Measurements from ENCODE around the gene TMEM187. TPM values are rescaled to one million over a fixed set of nuclear protein-coding genes. Genes with fewer than 3 reads are reported as not detected.
A peak's percentile ranks its signal among the peaks of the same experiment; 100 is the strongest.

TMEM187 gene
- polyA plus RNA-seq, 1 experiment: 3.2 TPM

- Histone ChIP-seq H3K27me3 (ENCODE audit: control insufficient read depth, insufficient read depth, low read length) (peaks cover 2% of the 10 kb centered on the region), H3K4me3 (ENCODE audit: low read depth, low read length) (peak overlapping the region; percentile 62), H3K27ac (ENCODE audit: low read depth, low read length) (peak overlapping the region; percentile 77), H3K9me3 (ENCODE audit: control insufficient read depth, insufficient read depth, low read length) (no peaks in the 10 kb centered on the region)
- TF ChIP-seq CTCF (IDR thresholded peaks at IDR 0.05; ENCODE audit: low read depth, low read length): peak; percentile 29
- ChIA-PET POLR2A (interaction anchor here (0.6 to 0.8 kb wide), 3 partner anchors 18 to 162 kb away, joined by 3 to 4 read pairs (median 3); no protein-coding TSS in a partner anchor), CTCF (interaction anchor here (0.7 to 1.7 kb wide), 4 partner anchors 17 to 164 kb away, joined by 3 to 5 read pairs (median 4); partner anchors contain the start of genes PLXNB3 and RENBP)
- DNase-seq (ENCODE audit: low read depth, low spot score): peak; percentile 94
Measured at GRCh38 chrX:153927922-153928760, 44.4 kb upstream of the TMEM187 start.

- no peak for DNase-seq (ENCODE audit: low read depth, low spot score)
- no peak overlapping the region for H3K4me3 ChIP-seq (ENCODE audit: low read depth, low read length)
- POLR2A ChIA-PET: interaction anchor here (0.6 to 0.8 kb wide), 3 partner anchors 17 to 163 kb away, joined by 3 to 4 read pairs (median 3); no protein-coding TSS in a partner anchor
- no peak for TF ChIP-seq CTCF (IDR thresholded peaks at IDR 0.05; ENCODE audit: low read depth, low read length)
- peak overlapping the region; percentile 21 for H3K27ac ChIP-seq (ENCODE audit: low read depth, low read length)
- H3K9me3 ChIP-seq (ENCODE audit: control insufficient read depth, insufficient read depth, low read length): no peaks in the 10 kb centered on the region
- CTCF ChIA-PET: interaction anchor here (0.7 to 1.7 kb wide), 3 partner anchors 18 to 165 kb away, joined by 3 to 5 read pairs (median 4); partner anchors contain the start of gene PLXNB3
- peaks cover 2% of the 10 kb centered on the region for H3K27me3 ChIP-seq (ENCODE audit: control insufficient read depth, insufficient read depth, low read length)
Measured at GRCh38 chrX:153928846-153929245, 43.7 kb upstream of the TMEM187 start.

GRCh38 chrX:153929576-153929975 lies 43.0 kb upstream of the TMEM187 start:
- Histone ChIP-seq H3K9me3 (ENCODE audit: control insufficient read depth, insufficient read depth, low read length) (no peaks in the 10 kb centered on the region), H3K4me3 (ENCODE audit: low read depth, low read length) (no peak overlapping the region), H3K27me3 (ENCODE audit: control insufficient read depth, insufficient read depth, low read length) (peaks cover 2% of the 10 kb centered on the region), H3K27ac (ENCODE audit: low read depth, low read length) (no peak overlapping the region)
- ChIA-PET POLR2A (no interaction called here), CTCF (no interaction called here)
- no peak for DNase-seq (ENCODE audit: low read depth, low spot score)
- TF ChIP-seq CTCF (IDR thresholded peaks at IDR 0.05; ENCODE audit: low read depth, low read length): no peak

GRCh38 chrX:153930011-153930910 lies 42.3 kb upstream of the TMEM187 start:
- TF ChIP-seq CTCF (IDR thresholded peaks at IDR 0.05; ENCODE audit: low read depth, low read length): no peak
- no peaks in the 10 kb centered on the region for H3K9me3 ChIP-seq (ENCODE audit: control insufficient read depth, insufficient read depth, low read length)
- ChIA-PET CTCF (interaction anchor here (2.9 kb wide), 1 partner anchor 17 kb away, joined by 9 read pairs; no protein-coding TSS in a partner anchor), POLR2A (no interaction called here)
- no peak for DNase-seq (ENCODE audit: low read depth, low spot score)
- H3K27me3 ChIP-seq (ENCODE audit: control insufficient read depth, insufficient read depth, low read length): peaks cover 2% of the 10 kb centered on the region
- no peak overlapping the region for H3K27ac ChIP-seq (ENCODE audit: low read depth, low read length)
- H3K4me3 ChIP-seq (ENCODE audit: low read depth, low read length): no peak overlapping the region
